OCI-M1 (cell line): Measurements from ENCODE around the gene OR4D2.
"Not testable (repeated sequence)": the region's sequence is repeated elsewhere in the genome, so short reads cannot be mapped to it uniquely, and the experiment has no call there.

Experiments
- DNase-seq: peaks from one replicate; lab custom pipeline; 2025; lab: John Stamatoyannopoulos, UW

The OR4D2 gene

DNA sequence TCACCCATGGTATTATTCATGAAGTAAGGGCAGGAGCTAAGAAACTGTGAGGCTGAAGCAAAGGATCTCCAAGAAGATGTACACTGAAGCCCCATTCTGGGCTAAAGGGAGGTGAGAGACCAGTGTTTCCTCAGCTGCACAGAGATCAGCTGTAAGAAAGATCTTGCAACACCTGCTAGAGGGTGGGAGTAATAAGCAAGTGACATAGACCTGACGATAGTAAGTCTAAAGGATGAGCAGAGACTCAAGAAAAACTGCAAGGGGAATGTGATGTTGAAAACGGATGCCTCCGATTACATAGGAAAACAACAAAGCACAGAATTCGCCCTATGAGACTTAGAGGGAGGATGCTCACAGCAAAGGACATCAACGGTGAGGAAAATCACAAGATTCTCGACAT, at the start of gene OR4D2:
Gene OR4D2 (plus strand): TSS at position 301 of the 400 bp plus-strand sequence. CDS start 2,674 bp downstream, outside the sequence.
- DNase-seq: no peak

DNA sequence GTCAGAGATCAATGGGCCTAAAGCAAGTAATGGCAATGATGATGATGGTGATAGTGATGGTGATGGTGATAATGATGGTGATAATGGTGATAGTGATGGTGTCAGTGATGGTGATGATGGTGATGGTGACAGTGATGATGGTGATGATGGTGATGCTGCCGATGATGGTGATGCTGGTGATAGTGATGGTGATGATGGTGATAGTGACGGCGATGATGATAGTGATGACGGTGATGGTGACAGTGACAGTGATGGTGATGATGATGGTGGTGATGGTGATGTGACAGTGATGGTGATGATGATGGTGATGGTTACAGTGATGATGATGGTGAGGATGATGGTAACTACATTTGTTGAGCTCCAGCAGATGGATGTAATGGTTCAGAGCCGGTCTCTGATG, 49.4 kb upstream of the OR4D2 start:
- no peak for DNase-seq

DNA sequence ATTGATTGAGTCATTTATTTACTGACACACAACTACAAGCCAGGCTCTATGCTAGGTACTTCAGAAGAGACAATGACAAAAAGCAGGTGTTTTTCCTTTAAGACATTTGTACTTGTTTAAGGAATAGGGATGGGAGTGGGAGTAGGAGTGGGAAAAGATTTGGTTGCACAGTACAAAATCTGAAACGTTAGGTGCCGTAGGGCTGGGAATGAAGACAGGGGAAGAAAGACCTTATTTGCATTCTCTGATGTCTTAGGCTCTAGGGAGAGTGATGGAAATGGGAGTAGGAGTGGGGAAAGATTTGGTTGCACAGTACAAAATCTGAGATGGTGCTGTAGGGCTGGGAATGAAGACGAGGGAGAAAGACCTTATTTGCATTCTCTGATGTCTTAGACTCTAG, 47.3 kb upstream of the OR4D2 start:
- DNase-seq: no peak

DNA sequence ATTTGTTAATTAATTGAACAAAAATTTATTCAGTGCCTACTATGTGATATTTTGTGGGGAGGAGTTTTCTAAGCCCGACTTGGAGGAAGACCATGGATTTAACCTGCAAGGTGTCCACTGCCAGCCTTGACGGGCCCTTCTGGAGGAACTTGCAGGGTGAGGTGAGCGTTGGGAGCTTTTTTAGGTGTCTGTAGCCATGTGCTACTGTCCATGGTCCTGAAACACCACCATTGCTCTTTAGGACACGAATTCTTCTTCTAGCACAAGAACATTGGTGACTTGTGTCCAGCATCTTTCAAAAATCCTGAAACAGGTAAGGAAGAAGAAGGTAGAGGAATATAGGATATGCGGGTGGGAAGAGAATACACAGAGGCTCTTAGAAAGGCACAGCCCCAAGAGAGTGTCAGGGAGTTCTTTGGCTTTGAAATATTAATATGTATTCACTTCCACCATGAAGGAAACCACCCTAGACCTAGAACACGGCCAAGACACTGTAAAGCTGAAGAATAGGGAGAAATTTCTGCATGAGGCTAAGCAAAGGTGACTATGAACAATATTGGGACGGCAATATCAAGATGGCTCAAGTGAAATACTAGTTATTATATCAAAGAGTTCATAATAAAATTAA, 46.5 kb upstream of the OR4D2 start:
- peak; percentile 68 for DNase-seq

DNA sequence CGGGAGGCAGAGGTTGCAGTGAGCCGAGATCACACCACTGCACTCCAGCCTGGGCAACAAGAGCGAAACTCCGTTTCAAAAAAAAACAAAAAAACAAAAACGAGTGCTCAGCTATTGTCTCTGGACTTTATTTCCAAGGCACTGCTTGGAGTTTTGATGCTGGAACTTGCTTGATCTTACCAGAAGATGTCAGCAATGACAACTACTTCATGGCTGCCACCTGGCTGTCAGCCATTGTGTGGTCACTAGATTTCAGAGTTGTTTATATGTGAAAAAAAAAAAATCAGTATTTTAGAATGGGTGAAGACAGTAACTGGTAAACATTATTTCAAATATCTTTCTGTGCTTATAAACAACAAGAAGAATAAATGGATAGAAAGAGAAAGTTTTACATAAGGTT, 44.9 kb upstream of the OR4D2 start:
- DNase-seq: peak; percentile 76

DNA sequence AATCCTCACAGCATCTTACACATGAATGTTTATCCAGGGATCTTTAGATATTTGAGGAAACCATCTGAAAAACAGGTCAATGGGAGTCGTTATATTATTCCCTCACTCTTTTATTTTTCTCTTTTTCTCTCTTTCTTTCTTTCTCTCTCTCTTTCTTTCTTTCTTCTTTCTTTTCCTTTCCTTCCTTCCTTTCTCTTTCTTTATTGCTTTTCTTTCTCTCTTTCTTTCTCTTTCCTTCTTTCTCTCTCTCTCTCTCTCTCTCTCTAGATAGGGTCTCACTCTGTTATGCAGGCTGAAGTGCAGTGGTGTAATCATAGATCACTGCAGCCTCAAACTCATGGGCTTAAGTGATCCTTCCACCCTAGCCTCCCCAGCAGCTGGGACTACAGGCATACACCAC, 38.9 kb upstream of the OR4D2 start:
- no peak for DNase-seq

DNA sequence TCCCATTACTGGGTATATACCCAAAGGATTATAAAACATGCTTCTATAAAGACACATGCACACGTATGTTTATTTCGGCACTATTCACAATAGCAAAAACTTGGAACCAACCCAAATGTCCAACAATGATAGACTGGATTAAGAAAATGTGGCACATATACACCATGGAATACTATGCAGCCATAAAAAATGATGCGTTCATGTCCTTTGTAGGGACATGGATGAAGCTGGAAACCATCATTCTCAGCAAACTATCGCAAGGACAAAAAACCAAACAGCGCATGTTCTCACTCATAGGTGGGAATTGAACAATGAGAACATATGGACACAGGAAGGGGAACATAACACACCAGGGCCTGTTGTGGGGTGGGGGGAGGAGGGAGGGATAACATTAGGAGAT, 34.1 kb upstream of the OR4D2 start:
- DNase-seq: not testable (repeated sequence)

DNA sequence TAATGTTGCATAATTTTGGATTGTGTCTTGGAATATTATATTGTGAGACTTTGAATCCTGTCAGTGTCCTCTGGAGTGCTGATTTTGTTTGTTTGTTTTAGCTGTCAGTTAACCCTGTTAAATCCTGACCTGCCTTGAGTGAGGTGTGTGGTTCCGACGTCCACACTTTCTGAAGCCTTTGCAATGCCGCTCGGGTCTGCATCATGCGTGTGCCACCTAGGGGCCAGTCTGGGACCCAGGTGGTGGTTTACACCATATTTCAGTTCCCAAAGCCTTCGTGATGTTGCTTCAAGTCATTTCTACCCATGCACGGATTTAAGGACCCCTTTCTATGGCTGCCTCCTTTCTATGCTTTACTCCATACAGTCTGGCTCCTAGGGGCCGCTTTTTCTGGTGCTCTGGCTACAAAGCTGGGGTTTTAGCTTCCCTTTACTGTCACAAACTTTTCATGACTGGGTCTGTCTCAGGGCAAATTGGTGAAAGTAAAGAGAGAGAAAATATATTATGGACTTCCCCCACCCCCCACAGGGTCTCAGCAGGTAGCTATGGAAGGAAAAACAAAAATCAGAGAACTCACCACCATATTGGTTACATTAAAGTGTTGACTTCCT, 30.0 kb upstream of the OR4D2 start:
- no peak for DNase-seq

DNA sequence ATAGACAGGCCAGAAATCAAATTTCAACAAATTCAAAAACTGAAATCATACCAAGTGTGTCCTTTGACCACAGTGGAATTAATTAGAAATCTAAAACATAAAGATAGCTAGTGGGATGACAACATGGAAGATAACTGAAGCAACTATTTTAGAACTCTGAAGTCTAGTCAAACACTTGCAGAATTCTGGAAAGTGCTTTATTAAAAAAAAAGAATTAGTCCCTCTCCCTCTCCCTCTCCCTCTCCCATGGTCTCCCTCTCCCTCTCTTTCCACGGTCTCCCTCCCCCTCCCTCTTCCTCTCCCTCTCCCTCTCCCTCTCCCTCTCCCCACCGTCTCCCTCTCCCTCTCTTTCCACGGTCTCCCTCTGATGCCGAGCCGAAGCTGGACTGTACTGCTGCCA, 25.3 kb upstream of the OR4D2 start:
- no peak for DNase-seq

DNA sequence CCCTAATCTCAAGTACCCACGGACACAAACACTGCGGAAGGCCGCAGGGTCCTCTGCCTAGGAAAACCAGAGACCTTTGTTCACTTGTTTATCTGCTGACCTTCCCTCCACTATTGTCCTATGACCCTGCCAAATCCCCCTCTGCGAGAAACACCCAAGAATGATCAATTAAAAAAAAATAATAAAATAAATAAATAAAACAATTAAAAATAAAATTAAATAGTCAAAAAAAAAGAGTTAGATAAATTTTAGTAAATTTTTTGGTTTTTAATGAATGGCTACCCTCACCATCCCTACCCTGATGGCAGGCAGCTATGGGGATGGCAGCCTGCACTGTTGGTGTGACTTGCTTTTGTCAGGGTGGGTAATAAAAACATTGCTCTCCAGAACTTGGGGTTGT, 23.4 kb upstream of the OR4D2 start:
- not testable (repeated sequence) for DNase-seq

DNA sequence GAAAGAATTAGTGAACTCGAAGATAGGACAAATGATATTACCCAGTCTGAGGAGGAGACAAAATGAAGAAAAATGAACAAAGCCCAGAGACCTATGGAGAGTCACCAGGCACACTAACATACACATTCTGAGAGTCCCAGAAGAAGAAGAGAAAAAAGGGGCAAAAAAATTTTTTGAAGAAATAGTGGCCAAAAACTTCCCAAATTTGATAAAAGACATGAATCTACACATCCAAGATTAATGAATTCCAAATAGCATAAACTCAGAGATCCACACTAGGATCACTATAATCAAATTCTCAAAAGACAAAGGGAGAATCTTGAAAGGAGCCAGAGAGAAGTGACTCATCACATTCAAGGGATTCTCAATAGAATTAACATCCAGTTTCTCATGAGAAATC, 22.0 kb upstream of the OR4D2 start:
- no peak for DNase-seq

DNA sequence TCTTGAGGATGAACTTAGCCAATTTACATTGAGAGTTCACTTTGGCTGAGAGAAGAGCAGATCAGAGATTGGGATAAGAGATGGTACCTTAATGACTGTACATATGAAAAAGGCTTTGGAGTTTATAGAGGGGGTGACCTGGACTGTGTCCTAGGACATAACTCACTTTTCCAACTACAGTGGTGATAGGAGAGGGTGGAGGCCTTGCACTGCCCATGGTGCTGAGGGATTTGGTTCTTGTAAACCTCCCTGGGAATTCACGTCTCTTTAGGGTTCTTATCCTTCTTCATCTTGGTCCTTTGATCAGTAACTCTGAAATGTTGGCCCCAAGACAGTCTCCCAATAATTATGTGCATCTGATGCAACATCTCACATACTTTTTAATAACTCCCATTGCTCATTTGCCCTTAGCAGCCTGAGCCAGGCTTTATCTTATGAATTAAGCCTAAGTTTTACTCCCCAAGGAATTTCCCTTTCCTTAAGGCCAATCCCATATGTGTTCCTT, 18.8 kb upstream of the OR4D2 start, which contains the start of gene OR4D1:
Gene OR4D1 (plus strand): TSS at position 455 of the 505 bp plus-strand sequence. CDS start 6,770 bp downstream, outside the sequence.
- no peak for DNase-seq

DNA sequence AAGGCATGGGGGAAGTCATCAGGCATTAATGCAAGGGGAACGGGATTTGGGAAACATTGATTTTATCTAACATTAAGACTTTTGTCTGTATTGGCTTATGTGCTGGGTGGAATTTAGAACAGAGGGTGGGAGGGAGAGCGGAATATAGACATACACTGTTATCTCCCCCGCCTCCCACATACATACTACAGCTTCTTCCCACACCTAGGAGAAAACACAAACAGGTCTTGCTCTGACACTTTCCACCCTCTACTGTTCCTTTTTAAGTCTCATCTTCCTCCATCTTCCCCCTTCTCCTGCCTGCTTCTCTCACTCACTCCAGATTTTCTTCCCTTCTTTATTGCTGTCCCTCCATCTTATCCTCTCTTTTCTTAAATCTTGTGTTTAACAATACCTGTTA, 18.2 kb upstream of the OR4D2 start:
- no peak for DNase-seq

DNA sequence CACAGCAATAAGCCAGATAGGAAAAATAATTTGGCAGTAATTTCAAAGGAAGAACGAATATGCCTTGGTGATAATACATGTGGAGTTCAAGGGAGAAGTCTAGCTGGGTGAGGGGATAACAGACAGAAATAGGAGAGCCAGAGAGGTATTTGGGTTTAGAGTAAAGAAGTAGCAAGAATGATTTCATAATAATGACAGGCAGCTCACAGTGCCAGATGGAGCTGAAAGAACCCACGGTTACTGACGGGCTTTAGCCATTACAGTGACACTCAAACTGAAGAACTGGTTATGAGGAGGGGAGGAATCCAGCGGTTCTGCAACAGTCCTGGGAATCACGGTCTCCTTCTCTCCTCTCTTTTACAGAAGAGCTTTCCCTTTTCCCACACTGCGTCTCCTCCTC, 16.4 kb upstream of the OR4D2 start:
- DNase-seq: no peak

DNA sequence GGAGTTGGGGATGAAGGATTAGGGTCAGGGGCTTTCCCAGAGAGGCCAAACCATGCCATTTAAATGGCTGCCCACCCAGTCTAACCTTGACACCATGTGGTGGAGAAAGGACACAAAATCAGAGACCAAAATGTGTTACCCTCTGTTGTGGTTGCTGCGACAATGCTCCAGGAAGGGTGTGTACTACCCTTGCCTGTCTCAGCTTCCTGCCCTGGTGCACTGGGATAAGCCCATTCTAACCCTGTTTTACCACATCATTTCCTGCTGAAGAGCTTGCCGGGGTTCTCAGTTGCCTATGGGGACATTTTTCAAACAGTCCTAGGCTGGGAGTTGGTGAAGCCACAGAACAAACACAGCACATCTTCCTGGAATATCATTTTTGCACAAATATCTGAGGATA, 13.7 kb upstream of the OR4D2 start:
- DNase-seq: peak; percentile 5

DNA sequence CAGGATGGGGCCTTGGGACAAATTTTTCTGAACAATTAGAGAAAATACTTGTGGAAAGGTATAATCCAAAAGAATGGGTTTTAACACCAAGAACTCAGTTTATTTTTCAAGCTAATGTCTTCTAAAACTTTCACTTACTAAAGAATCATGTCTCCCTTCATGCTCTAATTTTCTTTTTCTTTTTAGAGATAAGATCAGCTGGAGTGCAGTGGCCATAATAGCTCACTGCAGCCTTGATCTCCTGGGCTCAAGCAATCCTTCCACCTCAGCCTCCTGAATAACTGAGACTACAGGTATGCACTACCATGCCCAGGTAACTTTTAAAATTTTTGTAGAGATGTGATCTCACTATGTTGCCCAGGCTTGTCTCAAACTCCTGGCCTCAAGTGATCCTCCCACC, 13.1 kb upstream of the OR4D2 start:
- no peak for DNase-seq

DNA sequence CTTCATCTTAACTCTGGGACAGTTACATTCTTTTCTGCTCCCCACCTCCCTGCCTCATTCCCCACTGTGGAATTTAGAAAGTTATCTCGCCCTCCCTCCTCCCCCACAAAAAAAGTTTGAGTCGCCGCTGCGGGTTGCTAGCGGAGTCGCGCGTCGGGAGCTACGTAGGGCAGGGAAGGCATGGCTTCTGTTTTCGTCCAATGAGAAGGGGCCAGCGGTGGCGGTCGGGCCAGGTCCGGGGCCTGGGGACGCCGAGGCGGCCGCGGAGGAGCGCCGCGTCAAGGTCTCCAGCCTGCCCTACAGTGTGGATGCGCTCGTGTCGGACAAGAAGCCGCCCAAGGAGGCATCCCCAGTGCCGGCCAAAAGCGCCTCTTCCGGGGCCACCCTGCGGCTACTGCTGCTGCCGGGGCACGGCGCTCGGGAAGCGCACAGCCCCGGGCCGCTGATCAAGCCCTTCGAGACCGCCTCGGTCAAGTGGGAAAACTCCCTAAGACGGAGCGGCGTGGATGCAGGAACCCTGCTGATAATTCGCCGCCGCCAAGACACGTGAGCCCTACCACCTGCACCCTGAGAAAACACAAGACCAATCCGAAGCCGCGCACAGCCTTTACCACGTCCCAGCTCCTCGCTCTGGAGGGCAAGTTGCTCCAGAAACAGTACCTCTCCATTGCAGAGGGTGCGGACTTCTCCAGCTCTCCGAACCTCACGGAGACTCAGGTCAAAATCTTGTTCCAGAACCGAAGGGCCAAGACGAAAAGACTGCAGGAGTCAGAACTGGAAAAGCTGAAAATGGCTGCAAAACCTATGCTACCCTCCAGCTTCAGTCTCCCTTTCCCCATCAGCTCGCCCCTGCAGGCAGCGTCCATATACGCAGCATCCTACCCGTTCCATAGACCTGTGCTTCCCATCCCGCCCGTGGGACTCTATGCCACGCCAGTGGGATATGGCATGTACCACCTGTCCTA, 9.7 kb upstream of the OR4D2 start:
- DNase-seq: no peak

DNA sequence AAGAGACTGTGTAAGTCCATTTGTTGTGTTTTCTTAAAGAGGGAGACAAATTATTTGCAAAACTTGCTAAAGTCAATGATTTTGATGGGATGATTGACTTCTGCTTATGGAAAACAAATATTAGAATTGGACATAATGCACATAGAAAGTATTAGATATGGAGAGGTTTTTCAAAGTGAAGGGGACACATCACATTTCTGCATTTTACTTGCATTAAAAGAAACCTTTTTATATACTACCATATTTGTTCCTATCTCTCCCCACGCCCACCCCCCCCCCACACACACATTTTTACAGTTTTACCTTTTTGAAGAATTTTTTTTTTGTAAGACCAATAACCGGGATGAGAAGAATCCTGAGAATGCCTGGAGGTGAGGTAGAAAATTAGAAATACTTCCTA, 8.6 kb upstream of the OR4D2 start:
- DNase-seq: no peak

DNA sequence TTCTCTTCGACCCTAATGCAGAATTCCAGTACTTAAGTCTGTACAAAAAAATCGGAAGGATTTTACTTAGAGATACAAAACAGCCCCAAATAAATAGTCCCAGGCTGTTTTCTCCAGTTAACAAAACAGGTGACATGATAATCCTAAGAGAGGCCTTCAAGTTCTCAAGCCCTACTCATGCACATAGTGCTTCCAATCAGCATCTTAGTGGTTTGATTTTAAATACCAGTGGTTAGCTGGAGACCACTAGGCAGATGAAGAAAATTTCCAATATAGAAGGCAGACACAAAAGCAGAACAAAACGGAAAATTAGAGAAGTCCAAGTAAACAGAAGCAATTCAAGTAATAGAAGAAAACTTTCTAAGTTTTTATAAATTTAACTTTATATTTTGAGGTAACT, 5.2 kb upstream of the OR4D2 start:
- no peak for DNase-seq

DNA sequence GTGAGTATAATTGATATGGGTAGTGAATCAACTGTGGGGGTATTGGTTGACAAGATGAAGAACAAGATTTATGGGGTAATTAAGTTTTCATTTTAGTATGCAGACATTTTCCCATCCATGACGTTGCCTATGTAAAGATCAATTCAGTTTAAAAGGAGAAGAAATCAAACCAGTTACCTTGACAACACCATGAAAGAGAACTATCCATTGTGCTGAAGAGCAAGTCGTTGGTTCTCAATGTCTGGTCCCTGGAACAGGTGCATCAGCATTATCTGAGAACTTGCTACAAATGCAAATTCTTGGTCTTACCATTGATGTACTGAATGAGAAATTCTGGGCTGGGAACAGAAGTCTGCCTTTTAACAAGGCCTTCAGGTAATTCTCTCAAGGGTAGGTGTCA, 801 bp upstream of the OR4D2 start:
- DNase-seq: peak; percentile 4

DNA sequence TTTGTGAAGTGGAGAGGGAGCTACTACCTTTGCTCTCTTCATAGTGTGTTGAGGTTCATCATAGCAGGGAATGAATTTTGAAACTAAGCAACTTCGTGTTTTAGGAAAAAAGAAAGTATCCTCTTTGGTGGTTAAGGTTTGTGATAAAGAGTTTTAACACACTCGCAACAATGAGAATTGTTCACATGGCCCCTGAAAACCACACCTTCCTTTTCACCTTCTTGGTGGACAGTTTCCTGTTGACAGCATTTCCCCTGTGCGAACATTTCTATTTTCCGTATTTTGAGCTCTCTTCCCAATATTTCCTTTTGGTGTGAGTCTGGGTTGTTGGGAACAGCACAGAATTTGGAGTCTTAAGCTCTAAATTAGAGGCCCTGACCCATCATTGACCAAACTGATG, 3.8 kb downstream of the OR4D2 start:
- DNase-seq: no peak

DNA sequence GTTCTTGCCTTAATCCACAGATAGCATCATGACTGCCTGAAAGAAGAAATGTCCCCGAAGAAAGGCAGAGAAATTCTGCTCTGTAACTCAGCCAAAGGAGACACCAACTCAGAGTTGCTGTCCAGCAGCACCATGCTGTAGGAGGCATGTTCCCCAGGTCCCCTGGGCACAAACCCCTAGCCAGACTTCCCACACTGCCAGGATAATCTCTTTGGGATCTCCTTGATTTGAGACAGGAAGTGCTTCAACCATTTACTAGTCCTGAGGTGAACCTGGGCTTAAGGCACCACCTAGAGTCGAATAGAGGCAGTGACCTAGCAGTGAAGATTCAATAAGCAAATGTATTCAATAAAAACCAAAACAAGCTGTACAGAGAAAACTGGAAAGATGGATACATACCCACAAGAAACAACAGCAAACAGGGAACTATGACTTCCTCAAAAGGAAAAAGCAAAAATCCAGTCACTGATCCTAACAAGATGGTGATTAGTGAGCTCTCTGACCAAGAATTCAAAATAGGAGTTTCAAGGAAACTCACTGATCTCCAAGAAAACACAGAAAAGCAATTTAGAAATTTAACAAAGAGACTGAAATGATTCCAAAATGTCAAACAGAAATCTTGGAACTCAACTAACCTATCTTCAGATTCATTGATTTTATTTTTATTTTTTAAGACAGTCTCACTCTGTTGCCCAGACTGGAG, 5.7 kb downstream of the OR4D2 start:
- DNase-seq: peak; percentile 54
